Endothelial cell of umbilical vein (primary cell): ENCODE measurements around the gene TXNRD2.

Source experiments
- EZH2 ChIP-seq: IDR thresholded peaks from 2 replicates; pipeline ENCODE4 v1.6.1; 2012; ENCODE audit warnings: borderline replicate concordance, low read depth, mild to moderate bottlenecking, moderate library complexity, low read length, inconsistent platforms; ENCODE audit not compliant: severe bottlenecking
- FOS ChIP-seq: IDR thresholded peaks from 2 replicates; pipeline ENCODE4 v1.6.1; 2011; ENCODE audit warnings: mild to moderate bottlenecking, low read length, moderate library complexity, borderline replicate concordance; ENCODE audit not compliant: insufficient read depth
- JUN ChIP-seq: IDR thresholded peaks from 2 replicates; pipeline ENCODE4 v1.6.1; 2011; ENCODE audit warnings: borderline replicate concordance, low read depth; ENCODE audit not compliant: insufficient read length, insufficient read depth
- MYC ChIP-seq: IDR thresholded peaks from one replicate; pipeline ENCODE4 v1.6.1; 2011; ENCODE audit warnings: mild to moderate bottlenecking, low read depth, low read length
- POLR2A ChIP-seq: IDR thresholded peaks from 2 replicates; pipeline ENCODE4 v1.6.1; 2012; ENCODE audit warnings: low read depth, mild to moderate bottlenecking, control low read depth, low read length
- POLR2AphosphoS5 ChIP-seq: IDR thresholded peaks from 2 replicates; pipeline ENCODE4 v1.6.1; 2012; ENCODE audit warnings: low read depth, mild to moderate bottlenecking, control low read depth, low read length, moderate library complexity; ENCODE audit not compliant: insufficient read depth
- TF ChIP-seq, protein P1 (sequence below), 2 donors: IDR thresholded peaks; 1 replicate in 1 of 2; 2 replicates in 1 of 2; pipeline ENCODE4 v1.5.1; 2011; ENCODE audit warnings: low read length in 2 of 2, mild to moderate bottlenecking in 2 of 2, moderate library complexity in 2 of 2, control low read depth in 1 of 2, inconsistent platforms in 1 of 2, low read depth in 1 of 2; ENCODE audit not compliant: insufficient read depth in 1 of 2; ENCODE audit errors: extremely low read depth in 1 of 2
- TF ChIP-seq, protein P2 (sequence below): IDR thresholded peaks from 2 replicates; pipeline ENCODE4 v1.6.1; 2011; ENCODE audit not compliant: insufficient read depth, insufficient read length

GRCh38 chr22:19850763-19851109 is 90.9 kb downstream of the TXNRD2 start:
- no peak for TF ChIP-seq POLR2A
- no peak for TF ChIP-seq FOS
- TF ChIP-seq, protein P1, sequence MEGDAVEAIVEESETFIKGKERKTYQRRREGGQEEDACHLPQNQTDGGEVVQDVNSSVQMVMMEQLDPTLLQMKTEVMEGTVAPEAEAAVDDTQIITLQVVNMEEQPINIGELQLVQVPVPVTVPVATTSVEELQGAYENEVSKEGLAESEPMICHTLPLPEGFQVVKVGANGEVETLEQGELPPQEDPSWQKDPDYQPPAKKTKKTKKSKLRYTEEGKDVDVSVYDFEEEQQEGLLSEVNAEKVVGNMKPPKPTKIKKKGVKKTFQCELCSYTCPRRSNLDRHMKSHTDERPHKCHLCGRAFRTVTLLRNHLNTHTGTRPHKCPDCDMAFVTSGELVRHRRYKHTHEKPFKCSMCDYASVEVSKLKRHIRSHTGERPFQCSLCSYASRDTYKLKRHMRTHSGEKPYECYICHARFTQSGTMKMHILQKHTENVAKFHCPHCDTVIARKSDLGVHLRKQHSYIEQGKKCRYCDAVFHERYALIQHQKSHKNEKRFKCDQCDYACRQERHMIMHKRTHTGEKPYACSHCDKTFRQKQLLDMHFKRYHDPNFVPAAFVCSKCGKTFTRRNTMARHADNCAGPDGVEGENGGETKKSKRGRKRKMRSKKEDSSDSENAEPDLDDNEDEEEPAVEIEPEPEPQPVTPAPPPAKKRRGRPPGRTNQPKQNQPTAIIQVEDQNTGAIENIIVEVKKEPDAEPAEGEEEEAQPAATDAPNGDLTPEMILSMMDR (IDR thresholded peaks at IDR 0.05; ENCODE audit: extremely low read depth in 1 of 2, insufficient read depth in 1 of 2, low read depth in 1 of 2, low read length in 2 of 2) = no peak
- TF ChIP-seq, protein P2, sequence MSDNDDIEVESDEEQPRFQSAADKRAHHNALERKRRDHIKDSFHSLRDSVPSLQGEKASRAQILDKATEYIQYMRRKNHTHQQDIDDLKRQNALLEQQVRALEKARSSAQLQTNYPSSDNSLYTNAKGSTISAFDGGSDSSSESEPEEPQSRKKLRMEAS = no peak
- no peak for TF ChIP-seq MYC
- no peak for TF ChIP-seq EZH2
- no peak for TF ChIP-seq POLR2AphosphoS5
- TF ChIP-seq JUN = no peak
